SK-N-SH (cell line): ENCODE measurements around the gene KCNH8. TPM values are rescaled to one million over a fixed set of nuclear protein-coding genes. Genes with fewer than 3 reads are reported as not detected.

Source experiments
- CTCF ChIA-PET: fragments of 300-600, 350-600 bp; formaldehyde crosslinking; extraction: SDS; loops from one replicate; lab custom pipeline; 2021; lab: Yijun Ruan, JAX
- POLR2A ChIA-PET: fragments of 350-600 bp; sonication (Branson Sonifier 250); formaldehyde crosslinking; extraction: SDS; loops from one replicate; lab custom pipeline; 2020; ENCODE audit warnings: antibody characterized with exemption, inconsistent platforms; lab: Yijun Ruan, JAX
- DNase-seq: peaks from one replicate; pipeline ENCODE4 v3.0.0; 2012
- H2AFZ ChIP-seq: fragments of 200-600 bp; sonication (generic); 2 replicates; pipeline ENCODE4 v1.8.1; 2016; ENCODE audit warnings: antibody characterized with exemption, mild to moderate bottlenecking, low read depth
- H3F3A ChIP-seq: fragments of 200-600 bp; sonication (generic); replicated peaks from 2 replicates; pipeline ENCODE3; 2016; ENCODE audit warnings: antibody characterized with exemption, mild to moderate bottlenecking; ENCODE audit not compliant: insufficient read depth
- H3K27ac ChIP-seq, 2 experiments: fragments of 200-500 bp in 1 of 2; fragments of 200-600 bp in 1 of 2; sonication (Bioruptor generic) in 1 of 2; sonication (generic), shearing (Covaris generic) in 1 of 2; 2 replicates each; pipeline versions ENCODE4 v1.5.1 to v1.6.1; 2014 to 2016; ENCODE audit warnings: low read depth in 2 of 2, inconsistent platforms in 1 of 2, low read length in 1 of 2, mild to moderate bottlenecking in 1 of 2, mixed read lengths in 1 of 2
- H3K27me3 ChIP-seq: fragments of 200-600 bp; sonication (generic), shearing (Covaris generic); 2 replicates; pipeline ENCODE4 v1.6.1; 2016; ENCODE audit warnings: mixed run types; ENCODE audit not compliant: insufficient read depth
- H3K36me3 ChIP-seq, 2 experiments: fragments of 200-500 bp in 1 of 2; fragments of 200-600 bp in 1 of 2; sonication (Bioruptor generic) in 1 of 2; sonication (generic) in 1 of 2; replicated peaks in 1 of 2; 2 replicates each; pipeline versions ENCODE3 to v1.5.1; 2014 to 2016; ENCODE audit warnings: low read length in 1 of 2, mild to moderate bottlenecking in 1 of 2; ENCODE audit not compliant: insufficient read depth in 2 of 2, control insufficient read depth in 1 of 2
- H3K4me1 ChIP-seq, 2 experiments: fragments of 200-500 bp in 1 of 2; fragments of 200-600 bp in 1 of 2; sonication (Bioruptor generic) in 1 of 2; sonication (generic), shearing (Covaris generic) in 1 of 2; 2 replicates each; pipeline versions ENCODE4 v1.5.1 to v1.6.1; 2014 to 2016; ENCODE audit warnings: low read depth in 1 of 2, low read length in 1 of 2, mixed run types in 1 of 2; ENCODE audit not compliant: insufficient read depth in 2 of 2, control insufficient read depth in 1 of 2
- H3K4me2 ChIP-seq: fragments of 200-600 bp; sonication (generic), shearing (Covaris generic); 2 replicates; pipeline ENCODE4 v1.6.1; 2017; ENCODE audit warnings: mixed run types
- H3K4me3 ChIP-seq, 2 experiments: fragments of 200-500 bp in 1 of 2; fragments of 200-600 bp in 1 of 2; sonication (Bioruptor generic) in 1 of 2; sonication (generic), shearing (Covaris generic) in 1 of 2; 2 replicates each; pipeline versions ENCODE4 v1.5.1 to v1.8.1; 2014 to 2016; ENCODE audit warnings: low read depth in 2 of 2, inconsistent platforms in 1 of 2, low read length in 1 of 2, mild to moderate bottlenecking in 1 of 2, mixed read lengths in 1 of 2, moderate library complexity in 1 of 2
- H3K79me2 ChIP-seq: fragments of 200-600 bp; sonication (generic); 2 replicates; pipeline ENCODE4 v1.8.1; 2017; ENCODE audit warnings: mild to moderate bottlenecking; ENCODE audit not compliant: insufficient read depth
- H3K9ac ChIP-seq: fragments of 200-600 bp; sonication (generic); 2 replicates; pipeline ENCODE4 v1.6.1; 2017; ENCODE audit warnings: mixed run types
- H3K9me2 ChIP-seq: fragments of 200-600 bp; sonication (generic); 2 replicates; pipeline ENCODE4 v1.6.1; 2017; ENCODE audit warnings: mixed run types
- H3K9me3 ChIP-seq: fragments of 200-600 bp; sonication (generic); 2 replicates; pipeline ENCODE4 v1.6.1; 2017; ENCODE audit warnings: mixed run types, mild to moderate bottlenecking, moderate library complexity
- H4K20me1 ChIP-seq: fragments of 200-600 bp; sonication (generic); 2 replicates; pipeline ENCODE4 v1.6.1; 2017; ENCODE audit warnings: mild to moderate bottlenecking, mixed run types; ENCODE audit not compliant: insufficient read depth
- EP300 ChIP-seq, 2 experiments: IDR thresholded peaks; 2 replicates each; pipeline versions ENCODE4 v1.4.0 to v1.6.1; 2012; ENCODE audit warnings: borderline replicate concordance in 1 of 2, low read depth in 1 of 2, low read length in 1 of 2
- GATA2 ChIP-seq: sonication (generic); formaldehyde crosslinking; IDR thresholded peaks from 2 replicates; pipeline ENCODE4 v1.5.0; 2020; ENCODE audit warnings: mild to moderate bottlenecking, missing genetic modification reagents
- NFIC ChIP-seq: IDR thresholded peaks from 2 replicates; pipeline ENCODE4 v1.4.0; 2012; ENCODE audit warnings: borderline replicate concordance
- NRF1 ChIP-seq: IDR thresholded peaks from 2 replicates; pipeline ENCODE4 v1.6.1; 2012; ENCODE audit warnings: low read depth, mild to moderate bottlenecking, low read length
- POLR2AphosphoS5 ChIP-seq: IDR thresholded peaks from 2 replicates; pipeline ENCODE4 v1.6.1; 2012; ENCODE audit warnings: low read depth, low read length
- RXRA ChIP-seq: IDR thresholded peaks from 2 replicates; pipeline ENCODE4 v1.4.0; 2012; ENCODE audit warnings: low read depth, mild to moderate bottlenecking, borderline replicate concordance
- TAF1 ChIP-seq: IDR thresholded peaks from 2 replicates; pipeline ENCODE4 v1.6.1; 2012; ENCODE audit warnings: low read depth, mild to moderate bottlenecking, low read length, moderate library complexity, borderline replicate concordance
- TCF12 ChIP-seq: IDR thresholded peaks from 2 replicates; pipeline ENCODE4 v1.4.0; 2012
- TEAD4 ChIP-seq: IDR thresholded peaks from 2 replicates; pipeline ENCODE4 v1.4.0; 2012; ENCODE audit warnings: mild to moderate bottlenecking, borderline replicate concordance; ENCODE audit not compliant: insufficient read depth
- whole genome bisulfite sequencing: methylation state at CpG from one replicate; pipeline ENCODE4 v1.1.6; 2017; ENCODE audit warnings: low lambda C conversion rate; 5-methylcytosine and 5-hydroxymethylcytosine counted together
- polyA plus RNA-seq, 3 experiments: library from polyadenylated mRNA; depleted of rRNA; stranded (reverse); fragments of >200 nt; gene quantifications; 2 replicates each; pipeline ENCODE4 v1.2.3, GENCODE V29; 2012
- TF ChIP-seq, protein P1 (sequence below): IDR thresholded peaks from 2 replicates; pipeline ENCODE4 v1.4.0; 2012; ENCODE audit warnings: low read depth
- TF ChIP-seq, protein P2 (sequence below): IDR thresholded peaks from 2 replicates; pipeline ENCODE4 v1.4.0; 2012; ENCODE audit warnings: low read depth, borderline replicate concordance
- TF ChIP-seq, protein P3 (sequence below): fragments of 150-350 bp; IDR thresholded peaks from 2 replicates; pipeline ENCODE4 v1.6.1; 2016; ENCODE audit warnings: mild to moderate bottlenecking, low read depth, low read length
- TF ChIP-seq, protein P4 (sequence below): IDR thresholded peaks from 2 replicates; pipeline ENCODE4 v1.6.1; 2012; ENCODE audit warnings: mild to moderate bottlenecking, low read depth, low read length, moderate library complexity
- TF ChIP-seq, protein P5 (sequence below): fragments of 200-600 bp; sonication (generic); IDR thresholded peaks from 2 replicates; pipeline ENCODE4 v1.6.1; 2017; ENCODE audit warnings: antibody characterized with exemption, mild to moderate bottlenecking, moderate library complexity

The KCNH8 gene
- polyA plus RNA-seq, 1 of the 3 experiments (the other 2 are of a cell fraction), result 0.05 TPM

DNA sequence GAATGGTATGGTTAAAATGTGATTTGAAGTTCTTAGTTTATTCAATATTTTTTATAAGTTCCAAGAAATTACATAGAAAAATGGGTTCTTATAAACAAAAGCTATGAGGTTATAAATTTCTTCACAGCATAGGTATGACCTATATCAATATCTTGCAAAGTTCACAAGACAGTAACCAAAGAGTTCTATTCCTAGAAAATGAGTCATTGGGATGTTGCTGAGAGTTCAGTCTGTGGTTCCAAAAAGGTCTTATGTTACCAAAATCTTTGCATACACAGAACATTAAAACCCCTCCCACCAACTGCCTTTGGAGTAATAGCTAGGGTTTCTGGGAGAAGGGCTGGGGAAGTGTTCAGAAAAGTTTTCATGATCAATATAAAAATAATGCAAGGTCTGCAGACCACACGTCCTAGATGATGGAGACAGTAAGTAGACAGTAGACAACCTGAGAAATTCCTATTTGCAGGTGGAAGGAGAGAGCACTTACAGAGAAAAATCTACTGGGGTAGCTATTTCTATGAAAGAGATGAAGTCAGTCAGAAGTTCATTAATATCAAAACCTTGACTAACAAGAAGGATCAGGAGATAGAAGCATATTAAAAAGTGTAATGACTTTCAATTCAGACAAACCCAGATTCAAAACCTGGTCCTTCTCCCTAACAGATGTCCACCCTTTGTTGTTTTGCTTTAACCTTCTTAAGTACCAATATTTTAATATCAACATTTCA, 279.3 kb downstream of the KCNH8 start (continued):
- TF ChIP-seq, protein P1, sequence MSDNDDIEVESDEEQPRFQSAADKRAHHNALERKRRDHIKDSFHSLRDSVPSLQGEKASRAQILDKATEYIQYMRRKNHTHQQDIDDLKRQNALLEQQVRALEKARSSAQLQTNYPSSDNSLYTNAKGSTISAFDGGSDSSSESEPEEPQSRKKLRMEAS, result no peak
- no peak for TF ChIP-seq RXRA

- H3K4me3 ChIP-seq, result no peak overlapping the region
- TF ChIP-seq, protein P2, sequence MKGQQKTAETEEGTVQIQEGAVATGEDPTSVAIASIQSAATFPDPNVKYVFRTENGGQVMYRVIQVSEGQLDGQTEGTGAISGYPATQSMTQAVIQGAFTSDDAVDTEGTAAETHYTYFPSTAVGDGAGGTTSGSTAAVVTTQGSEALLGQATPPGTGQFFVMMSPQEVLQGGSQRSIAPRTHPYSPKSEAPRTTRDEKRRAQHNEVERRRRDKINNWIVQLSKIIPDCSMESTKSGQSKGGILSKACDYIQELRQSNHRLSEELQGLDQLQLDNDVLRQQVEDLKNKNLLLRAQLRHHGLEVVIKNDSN, result no peak
- TF ChIP-seq EP300 (IDR thresholded peaks at IDR 0.05; ENCODE audit: borderline replicate concordance in 1 of 2, low read depth in 1 of 2, low read length in 1 of 2) (no peak), TAF1 (no peak), TEAD4 (no peak), TCF12 (no peak), NRF1 (no peak), GATA2 (no peak), NFIC (no peak), POLR2AphosphoS5 (no peak)
- TF ChIP-seq, protein P1, result no peak
- TF ChIP-seq, protein P3, sequence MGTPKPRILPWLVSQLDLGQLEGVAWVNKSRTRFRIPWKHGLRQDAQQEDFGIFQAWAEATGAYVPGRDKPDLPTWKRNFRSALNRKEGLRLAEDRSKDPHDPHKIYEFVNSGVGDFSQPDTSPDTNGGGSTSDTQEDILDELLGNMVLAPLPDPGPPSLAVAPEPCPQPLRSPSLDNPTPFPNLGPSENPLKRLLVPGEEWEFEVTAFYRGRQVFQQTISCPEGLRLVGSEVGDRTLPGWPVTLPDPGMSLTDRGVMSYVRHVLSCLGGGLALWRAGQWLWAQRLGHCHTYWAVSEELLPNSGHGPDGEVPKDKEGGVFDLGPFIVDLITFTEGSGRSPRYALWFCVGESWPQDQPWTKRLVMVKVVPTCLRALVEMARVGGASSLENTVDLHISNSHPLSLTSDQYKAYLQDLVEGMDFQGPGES, result no peak
- TF ChIP-seq, protein P4, sequence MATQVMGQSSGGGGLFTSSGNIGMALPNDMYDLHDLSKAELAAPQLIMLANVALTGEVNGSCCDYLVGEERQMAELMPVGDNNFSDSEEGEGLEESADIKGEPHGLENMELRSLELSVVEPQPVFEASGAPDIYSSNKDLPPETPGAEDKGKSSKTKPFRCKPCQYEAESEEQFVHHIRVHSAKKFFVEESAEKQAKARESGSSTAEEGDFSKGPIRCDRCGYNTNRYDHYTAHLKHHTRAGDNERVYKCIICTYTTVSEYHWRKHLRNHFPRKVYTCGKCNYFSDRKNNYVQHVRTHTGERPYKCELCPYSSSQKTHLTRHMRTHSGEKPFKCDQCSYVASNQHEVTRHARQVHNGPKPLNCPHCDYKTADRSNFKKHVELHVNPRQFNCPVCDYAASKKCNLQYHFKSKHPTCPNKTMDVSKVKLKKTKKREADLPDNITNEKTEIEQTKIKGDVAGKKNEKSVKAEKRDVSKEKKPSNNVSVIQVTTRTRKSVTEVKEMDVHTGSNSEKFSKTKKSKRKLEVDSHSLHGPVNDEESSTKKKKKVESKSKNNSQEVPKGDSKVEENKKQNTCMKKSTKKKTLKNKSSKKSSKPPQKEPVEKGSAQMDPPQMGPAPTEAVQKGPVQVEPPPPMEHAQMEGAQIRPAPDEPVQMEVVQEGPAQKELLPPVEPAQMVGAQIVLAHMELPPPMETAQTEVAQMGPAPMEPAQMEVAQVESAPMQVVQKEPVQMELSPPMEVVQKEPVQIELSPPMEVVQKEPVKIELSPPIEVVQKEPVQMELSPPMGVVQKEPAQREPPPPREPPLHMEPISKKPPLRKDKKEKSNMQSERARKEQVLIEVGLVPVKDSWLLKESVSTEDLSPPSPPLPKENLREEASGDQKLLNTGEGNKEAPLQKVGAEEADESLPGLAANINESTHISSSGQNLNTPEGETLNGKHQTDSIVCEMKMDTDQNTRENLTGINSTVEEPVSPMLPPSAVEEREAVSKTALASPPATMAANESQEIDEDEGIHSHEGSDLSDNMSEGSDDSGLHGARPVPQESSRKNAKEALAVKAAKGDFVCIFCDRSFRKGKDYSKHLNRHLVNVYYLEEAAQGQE, result no peak
- TF ChIP-seq, protein P5, sequence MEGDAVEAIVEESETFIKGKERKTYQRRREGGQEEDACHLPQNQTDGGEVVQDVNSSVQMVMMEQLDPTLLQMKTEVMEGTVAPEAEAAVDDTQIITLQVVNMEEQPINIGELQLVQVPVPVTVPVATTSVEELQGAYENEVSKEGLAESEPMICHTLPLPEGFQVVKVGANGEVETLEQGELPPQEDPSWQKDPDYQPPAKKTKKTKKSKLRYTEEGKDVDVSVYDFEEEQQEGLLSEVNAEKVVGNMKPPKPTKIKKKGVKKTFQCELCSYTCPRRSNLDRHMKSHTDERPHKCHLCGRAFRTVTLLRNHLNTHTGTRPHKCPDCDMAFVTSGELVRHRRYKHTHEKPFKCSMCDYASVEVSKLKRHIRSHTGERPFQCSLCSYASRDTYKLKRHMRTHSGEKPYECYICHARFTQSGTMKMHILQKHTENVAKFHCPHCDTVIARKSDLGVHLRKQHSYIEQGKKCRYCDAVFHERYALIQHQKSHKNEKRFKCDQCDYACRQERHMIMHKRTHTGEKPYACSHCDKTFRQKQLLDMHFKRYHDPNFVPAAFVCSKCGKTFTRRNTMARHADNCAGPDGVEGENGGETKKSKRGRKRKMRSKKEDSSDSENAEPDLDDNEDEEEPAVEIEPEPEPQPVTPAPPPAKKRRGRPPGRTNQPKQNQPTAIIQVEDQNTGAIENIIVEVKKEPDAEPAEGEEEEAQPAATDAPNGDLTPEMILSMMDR, result no peak
- no peak for DNase-seq
- no peaks in the 10 kb centered on the region for H3K4me1 ChIP-seq
- H3K27me3 ChIP-seq, result no peaks in the 10 kb centered on the region
- H3K9me3 ChIP-seq, result no peaks in the 10 kb centered on the region
- no peaks in the 10 kb centered on the region for H4K20me1 ChIP-seq
- H3F3A ChIP-seq, result no peaks in the 10 kb centered on the region
- H2AFZ ChIP-seq, result no peak overlapping the region
- ChIA-PET CTCF (no interaction called here), POLR2A (no interaction called here)
- WGBS, result 70% methylated on average over 7 of the region's 7 CpGs
- H3K9me2 ChIP-seq, result no peaks in the 10 kb centered on the region
- no peak overlapping the region for H3K9ac ChIP-seq
- H3K27ac ChIP-seq, result no peak overlapping the region
- H3K36me3 ChIP-seq, result no peaks in the 10 kb centered on the region
- no peak overlapping the region for H3K4me2 ChIP-seq
- no peaks in the 10 kb centered on the region for H3K79me2 ChIP-seq
Observed at GRCh38 chr3:19428729-19429128, 280.4 kb downstream of the KCNH8 start.
